Astrocyte (in vitro differentiated cells and primary cell): ENCODE results near the gene RNF39. TPM values are rescaled to one million over a fixed set of nuclear protein-coding genes. Genes with fewer than 3 reads are reported as not detected.
"Not testable (repeated sequence)": the region's sequence is repeated elsewhere in the genome, so short reads cannot be mapped to it uniquely, and the experiment has no call there.

Experiments
- DNase-seq: peaks from one replicate; pipeline ENCODE4 v3.0.0-alpha.2; 2010; ENCODE audit warnings: low read depth
- FAIRE-seq: peaks from 2 replicates; lab custom pipeline; 2011; peaks lifted over from hg19 to GRCh38; lab: Jason Lieb, UNC
- H2AFZ ChIP-seq: 2 replicates; pipeline ENCODE4 v1.6.0; 2012; ENCODE audit warnings: low read depth, low read length, inconsistent platforms
- H3K27ac ChIP-seq: 2 replicates; pipeline ENCODE4 v1.5.1; 2011; ENCODE audit warnings: low read depth, low read length, inconsistent platforms
- H3K27me3 ChIP-seq: 2 replicates; pipeline ENCODE4 v1.6.0; 2011; ENCODE audit warnings: low read length, inconsistent platforms; ENCODE audit not compliant: insufficient read depth
- H3K36me3 ChIP-seq: 2 replicates; pipeline ENCODE4 v1.5.1; 2011; ENCODE audit warnings: low read length, inconsistent platforms; ENCODE audit not compliant: insufficient read depth
- H3K4me1 ChIP-seq: 2 replicates; pipeline ENCODE4 v1.5.1; 2011; ENCODE audit warnings: low read length, inconsistent platforms; ENCODE audit not compliant: insufficient read depth
- H3K4me2 ChIP-seq: 2 replicates; pipeline ENCODE4 v1.6.0; 2012; ENCODE audit warnings: low read length, inconsistent platforms
- H3K4me3 ChIP-seq: 2 replicates; pipeline ENCODE4 v1.5.1; 2011; ENCODE audit warnings: low read depth, mild to moderate bottlenecking, low read length, inconsistent platforms; ENCODE audit not compliant: insufficient read depth
- H3K79me2 ChIP-seq: 2 replicates; pipeline ENCODE4 v1.6.0; 2012; ENCODE audit warnings: mild to moderate bottlenecking, low read length, inconsistent platforms; ENCODE audit not compliant: insufficient read depth
- H3K9ac ChIP-seq: 2 replicates; pipeline ENCODE4 v1.6.0; 2012; ENCODE audit warnings: mild to moderate bottlenecking, low read length, inconsistent platforms
- H3K9me3 ChIP-seq: 2 replicates; pipeline ENCODE4 v1.5.1; 2012; ENCODE audit warnings: low read depth, mild to moderate bottlenecking, low read length, inconsistent platforms; ENCODE audit not compliant: insufficient read depth
- H4K20me1 ChIP-seq: 2 replicates; pipeline ENCODE4 v1.6.0; 2012; ENCODE audit warnings: low read length, inconsistent platforms; ENCODE audit not compliant: insufficient read depth
- H3K27ac Mint-ChIP-seq: one replicate; pipeline ENCODE4 v1.8.0; 2021; ENCODE audit warnings: mild to moderate bottlenecking, mixed read lengths; ENCODE audit not compliant: unreplicated experiment
- H3K27me3 Mint-ChIP-seq: one replicate; pipeline ENCODE4 v1.8.0; 2021; ENCODE audit warnings: low read depth, mixed read lengths; ENCODE audit not compliant: unreplicated experiment
- H3K36me3 Mint-ChIP-seq: one replicate; pipeline ENCODE4 v1.8.0; 2021; ENCODE audit warnings: low read depth, mixed read lengths; ENCODE audit not compliant: unreplicated experiment
- H3K4me1 Mint-ChIP-seq: one replicate; pipeline ENCODE4 v1.8.0; 2021; ENCODE audit warnings: low read depth, mixed read lengths; ENCODE audit not compliant: unreplicated experiment
- H3K4me3 Mint-ChIP-seq: one replicate; pipeline ENCODE4 v1.8.0; 2021; ENCODE audit warnings: mild to moderate bottlenecking, moderate library complexity, mixed read lengths; ENCODE audit not compliant: unreplicated experiment
- H3K9me3 Mint-ChIP-seq: one replicate; pipeline ENCODE4 v1.8.0; 2021; ENCODE audit warnings: mild to moderate bottlenecking, mixed read lengths; ENCODE audit not compliant: unreplicated experiment
- CTCF ChIP-seq: IDR thresholded peaks from 2 replicates; pipeline ENCODE4 v1.5.1; 2011; ENCODE audit warnings: low read depth, mild to moderate bottlenecking, inconsistent platforms, low read length, moderate library complexity; ENCODE audit not compliant: insufficient read depth
- EZH2 ChIP-seq: IDR thresholded peaks from 2 replicates; pipeline ENCODE4 v1.6.1; 2012; ENCODE audit warnings: mild to moderate bottlenecking, low read length, inconsistent platforms; ENCODE audit not compliant: insufficient read depth
- total RNA-seq: library from RNA; stranded (reverse); gene quantifications from 2 replicates; pipeline ENCODE4 v1.2.1, GENCODE V29; 2021

RNF39 gene
- total RNA-seq, 1 donor from 2014 or later, result not detected

- DNase-seq (no peak), FAIRE-seq (no peak)
- no peak overlapping the region for H2AFZ ChIP-seq
- peaks cover 19% of the 10 kb centered on the region for H3K27me3 ChIP-seq
- Mint-ChIP-seq H3K27ac (no peak overlapping the region), H3K27me3 (peaks cover 46% of the 10 kb centered on the region), H3K4me3 (no peak overlapping the region), H3K36me3 (no peaks in the 10 kb centered on the region), H3K9me3 (no peaks in the 10 kb centered on the region), H3K4me1 (no peaks in the 10 kb centered on the region)
- no peak for TF ChIP-seq CTCF
- TF ChIP-seq EZH2, result no peak
- no peak overlapping the region for H3K27ac ChIP-seq
- H3K9ac ChIP-seq, result no peak overlapping the region
- no peaks in the 10 kb centered on the region for H3K9me3 ChIP-seq
- H3K36me3 ChIP-seq, result no peaks in the 10 kb centered on the region
- H3K4me2 ChIP-seq, result no peak overlapping the region
- no peaks in the 10 kb centered on the region for H3K4me1 ChIP-seq
- no peak overlapping the region for H3K4me3 ChIP-seq
- no peaks in the 10 kb centered on the region for H4K20me1 ChIP-seq
- H3K79me2 ChIP-seq, result no peaks in the 10 kb centered on the region
Observed at GRCh38 chr6:30121446-30122366, 46.1 kb upstream of the RNF39 start.

- H3K4me1 ChIP-seq, H3K79me2 ChIP-seq, H3K27ac ChIP-seq, H3K36me3 ChIP-seq, H2AFZ ChIP-seq, H3K9me3 ChIP-seq, DNase-seq, FAIRE-seq, H4K20me1 ChIP-seq, H3K4me1 Mint-ChIP-seq, H3K27me3 ChIP-seq, H3K9me3 Mint-ChIP-seq, H3K4me2 ChIP-seq, H3K36me3 Mint-ChIP-seq, H3K4me3 ChIP-seq, H3K4me3 Mint-ChIP-seq, H3K27ac Mint-ChIP-seq, H3K9ac ChIP-seq: not testable (repeated sequence)
- H3K27me3 Mint-ChIP-seq, result peaks cover 44% of the 10 kb centered on the region
Observed at GRCh38 chr6:30118691-30119090, 43.1 kb upstream of the RNF39 start.

GRCh38 chr6:30116724-30117123 lies 41.2 kb upstream of the RNF39 start:
- H3K4me1 Mint-ChIP-seq, result no peaks in the 10 kb centered on the region
- DNase-seq (no peak), FAIRE-seq (no peak)
- H3K27me3 Mint-ChIP-seq, result peaks cover 54% of the 10 kb centered on the region
- Histone ChIP-seq H2AFZ (no peak overlapping the region), H4K20me1 (no peaks in the 10 kb centered on the region), H3K4me3 (no peak overlapping the region), H3K9ac (no peak overlapping the region), H3K4me2 (no peak overlapping the region), H3K4me1 (no peaks in the 10 kb centered on the region), H3K27me3 (peaks cover 20% of the 10 kb centered on the region), H3K9me3 (no peaks in the 10 kb centered on the region), H3K79me2 (no peaks in the 10 kb centered on the region), H3K36me3 (no peaks in the 10 kb centered on the region), H3K27ac (no peak overlapping the region)
- H3K4me3 Mint-ChIP-seq, result no peak overlapping the region
- H3K9me3 Mint-ChIP-seq, result no peaks in the 10 kb centered on the region
- no peaks in the 10 kb centered on the region for H3K36me3 Mint-ChIP-seq
- H3K27ac Mint-ChIP-seq, result no peak overlapping the region
- no peak for TF ChIP-seq CTCF
